ENCODE measurements around the gene PPP2R2C. TPM values are rescaled to one million over a fixed set of nuclear protein-coding genes. Genes with fewer than 3 reads are reported as not detected.

PPP2R2C gene
- total and polyA plus RNA-seq, 2 experiments from 2014 or later: 1.3 to 9.2 TPM

- TF ChIP-seq REST (IDR thresholded peaks at IDR 0.05; ENCODE audit: unreplicated experiment): no peak
- TF ChIP-seq, protein P1, sequence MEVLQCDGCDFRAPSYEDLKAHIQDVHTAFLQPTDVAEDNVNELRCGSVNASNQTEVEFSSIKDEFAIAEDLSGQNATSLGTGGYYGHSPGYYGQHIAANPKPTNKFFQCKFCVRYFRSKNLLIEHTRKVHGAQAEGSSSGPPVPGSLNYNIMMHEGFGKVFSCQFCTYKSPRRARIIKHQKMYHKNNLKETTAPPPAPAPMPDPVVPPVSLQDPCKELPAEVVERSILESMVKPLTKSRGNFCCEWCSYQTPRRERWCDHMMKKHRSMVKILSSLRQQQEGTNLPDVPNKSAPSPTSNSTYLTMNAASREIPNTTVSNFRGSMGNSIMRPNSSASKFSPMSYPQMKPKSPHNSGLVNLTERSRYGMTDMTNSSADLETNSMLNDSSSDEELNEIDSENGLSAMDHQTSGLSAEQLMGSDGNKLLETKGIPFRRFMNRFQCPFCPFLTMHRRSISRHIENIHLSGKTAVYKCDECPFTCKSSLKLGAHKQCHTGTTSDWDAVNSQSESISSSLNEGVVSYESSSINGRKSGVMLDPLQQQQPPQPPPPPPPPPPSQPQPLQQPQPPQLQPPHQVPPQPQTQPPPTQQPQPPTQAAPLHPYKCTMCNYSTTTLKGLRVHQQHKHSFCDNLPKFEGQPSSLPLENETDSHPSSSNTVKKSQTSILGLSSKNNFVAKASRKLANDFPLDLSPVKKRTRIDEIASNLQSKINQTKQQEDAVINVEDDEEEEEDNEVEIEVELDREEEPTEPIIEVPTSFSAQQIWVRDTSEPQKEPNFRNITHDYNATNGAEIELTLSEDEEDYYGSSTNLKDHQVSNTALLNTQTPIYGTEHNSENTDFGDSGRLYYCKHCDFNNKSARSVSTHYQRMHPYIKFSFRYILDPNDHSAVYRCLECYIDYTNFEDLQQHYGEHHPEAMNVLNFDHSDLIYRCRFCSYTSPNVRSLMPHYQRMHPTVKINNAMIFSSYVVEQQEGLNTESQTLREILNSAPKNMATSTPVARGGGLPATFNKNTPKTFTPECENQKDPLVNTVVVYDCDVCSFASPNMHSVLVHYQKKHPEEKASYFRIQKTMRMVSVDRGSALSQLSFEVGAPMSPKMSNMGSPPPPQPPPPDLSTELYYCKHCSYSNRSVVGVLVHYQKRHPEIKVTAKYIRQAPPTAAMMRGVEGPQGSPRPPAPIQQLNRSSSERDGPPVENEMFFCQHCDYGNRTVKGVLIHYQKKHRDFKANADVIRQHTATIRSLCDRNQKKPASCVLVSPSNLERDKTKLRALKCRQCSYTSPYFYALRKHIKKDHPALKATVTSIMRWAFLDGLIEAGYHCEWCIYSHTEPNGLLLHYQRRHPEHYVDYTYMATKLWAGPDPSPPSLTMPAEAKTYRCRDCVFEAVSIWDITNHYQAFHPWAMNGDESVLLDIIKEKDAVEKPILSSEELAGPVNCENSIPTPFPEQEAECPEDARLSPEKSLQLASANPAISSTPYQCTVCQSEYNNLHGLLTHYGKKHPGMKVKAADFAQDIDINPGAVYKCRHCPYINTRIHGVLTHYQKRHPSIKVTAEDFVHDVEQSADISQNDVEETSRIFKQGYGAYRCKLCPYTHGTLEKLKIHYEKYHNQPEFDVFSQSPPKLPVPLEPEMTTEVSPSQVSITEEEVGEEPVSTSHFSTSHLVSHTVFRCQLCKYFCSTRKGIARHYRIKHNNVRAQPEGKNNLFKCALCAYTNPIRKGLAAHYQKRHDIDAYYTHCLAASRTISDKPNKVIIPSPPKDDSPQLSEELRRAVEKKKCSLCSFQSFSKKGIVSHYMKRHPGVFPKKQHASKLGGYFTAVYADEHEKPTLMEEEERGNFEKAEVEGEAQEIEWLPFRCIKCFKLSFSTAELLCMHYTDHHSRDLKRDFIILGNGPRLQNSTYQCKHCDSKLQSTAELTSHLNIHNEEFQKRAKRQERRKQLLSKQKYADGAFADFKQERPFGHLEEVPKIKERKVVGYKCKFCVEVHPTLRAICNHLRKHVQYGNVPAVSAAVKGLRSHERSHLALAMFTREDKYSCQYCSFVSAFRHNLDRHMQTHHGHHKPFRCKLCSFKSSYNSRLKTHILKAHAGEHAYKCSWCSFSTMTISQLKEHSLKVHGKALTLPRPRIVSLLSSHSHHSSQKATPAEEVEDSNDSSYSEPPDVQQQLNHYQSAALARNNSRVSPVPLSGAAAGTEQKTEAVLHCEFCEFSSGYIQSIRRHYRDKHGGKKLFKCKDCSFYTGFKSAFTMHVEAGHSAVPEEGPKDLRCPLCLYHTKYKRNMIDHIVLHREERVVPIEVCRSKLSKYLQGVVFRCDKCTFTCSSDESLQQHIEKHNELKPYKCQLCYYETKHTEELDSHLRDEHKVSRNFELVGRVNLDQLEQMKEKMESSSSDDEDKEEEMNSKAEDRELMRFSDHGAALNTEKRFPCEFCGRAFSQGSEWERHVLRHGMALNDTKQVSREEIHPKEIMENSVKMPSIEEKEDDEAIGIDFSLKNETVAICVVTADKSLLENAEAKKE (CRISPR knock-in tag; IDR thresholded peaks at IDR 0.05): no peak
- TF ChIP-seq JUNB (IDR thresholded peaks at IDR 0.05; ENCODE audit: unreplicated experiment): no peak
- no peak for TF ChIP-seq POLR2AphosphoS5 (IDR thresholded peaks at IDR 0.05; ENCODE audit: low read depth)
- TF ChIP-seq ZNF114 (CRISPR knock-in tag; IDR thresholded peaks at IDR 0.05): no peak
- no peak for TF ChIP-seq STAT1 (IDR thresholded peaks at IDR 0.05; ENCODE audit: unreplicated experiment)
Measured at GRCh38 chr4:6324461-6324998, 147.9 kb downstream of the PPP2R2C start (continued).

All from GM23338 (cell line).